ENCODE measurements around the gene FBXO42. TPM values are rescaled to one million over a fixed set of nuclear protein-coding genes. Genes with fewer than 3 reads are reported as not detected.

The FBXO42 gene
- polyA plus RNA-seq, 1 experiment: 15.1 TPM

DNA sequence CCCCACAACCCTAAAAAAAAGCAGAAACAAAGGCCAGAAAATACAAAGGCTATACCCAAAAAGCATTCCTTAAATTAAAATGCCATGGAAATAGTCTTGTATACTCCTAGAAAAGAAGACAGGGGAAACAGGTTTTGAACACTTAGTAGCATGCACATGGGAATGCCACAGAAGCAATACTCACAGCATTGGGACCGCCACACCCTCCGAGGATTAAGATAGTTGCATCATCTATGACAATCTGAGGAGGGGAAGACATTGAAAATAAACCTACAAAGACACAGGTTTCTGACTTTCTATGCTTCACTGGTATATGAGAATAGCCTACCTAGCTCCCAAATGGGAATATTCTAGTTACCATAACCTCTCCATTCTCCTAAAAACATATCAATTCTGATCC is 99.4 kb downstream of the FBXO42 start:
- DNase-seq (ENCODE audit: low read depth, low spot score): no peak
- no peak for TF ChIP-seq CTCF (IDR thresholded peaks at IDR 0.05; ENCODE audit: low read depth, low read length)
- no peaks in the 10 kb centered on the region for H3K27me3 ChIP-seq (ENCODE audit: control insufficient read depth, insufficient read depth, low read length)
- POLR2A ChIA-PET: no interaction called here
- no peaks in the 10 kb centered on the region for H3K9me3 ChIP-seq (ENCODE audit: control insufficient read depth, insufficient read depth, low read length)
- CTCF ChIA-PET: interaction anchor here (0.6 kb wide), 1 partner anchor 15 kb away, joined by 3 read pairs; no protein-coding TSS in a partner anchor
- H3K4me3 ChIP-seq (ENCODE audit: low read depth, low read length): no peak overlapping the region
- H3K27ac ChIP-seq (ENCODE audit: low read depth, low read length): no peak overlapping the region

GRCh38 chr1:16251381-16251780 is 100.9 kb downstream of the FBXO42 start:
- no peak for DNase-seq (ENCODE audit: low read depth, low spot score)
- H3K27ac ChIP-seq (ENCODE audit: low read depth, low read length): no peak overlapping the region
- ChIA-PET POLR2A (no interaction called here), CTCF (no interaction called here)
- H3K9me3 ChIP-seq (ENCODE audit: control insufficient read depth, insufficient read depth, low read length): no peaks in the 10 kb centered on the region
- H3K4me3 ChIP-seq (ENCODE audit: low read depth, low read length): no peak overlapping the region
- TF ChIP-seq CTCF (IDR thresholded peaks at IDR 0.05; ENCODE audit: low read depth, low read length): no peak
- H3K27me3 ChIP-seq (ENCODE audit: control insufficient read depth, insufficient read depth, low read length): no peaks in the 10 kb centered on the region

- Histone ChIP-seq H3K27ac (ENCODE audit: low read depth, low read length) (no peak overlapping the region), H3K9me3 (ENCODE audit: control insufficient read depth, insufficient read depth, low read length) (no peaks in the 10 kb centered on the region), H3K4me3 (ENCODE audit: low read depth, low read length) (no peak overlapping the region), H3K27me3 (ENCODE audit: control insufficient read depth, insufficient read depth, low read length) (no peaks in the 10 kb centered on the region)
- no peak for TF ChIP-seq CTCF (IDR thresholded peaks at IDR 0.05; ENCODE audit: low read depth, low read length)
- POLR2A ChIA-PET: no interaction called here
- no peak for DNase-seq (ENCODE audit: low read depth, low spot score)
- CTCF ChIA-PET: no interaction called here
Observed at GRCh38 chr1:16250524-16251251, 101.6 kb downstream of the FBXO42 start.

GRCh38 chr1:16249596-16250241 is 102.6 kb downstream of the FBXO42 start:
- Histone ChIP-seq H3K27me3 (ENCODE audit: control insufficient read depth, insufficient read depth, low read length) (no peaks in the 10 kb centered on the region), H3K4me3 (ENCODE audit: low read depth, low read length) (no peak overlapping the region), H3K27ac (ENCODE audit: low read depth, low read length) (no peak overlapping the region), H3K9me3 (ENCODE audit: control insufficient read depth, insufficient read depth, low read length) (no peaks in the 10 kb centered on the region)
- CTCF ChIA-PET: no interaction called here
- DNase-seq (ENCODE audit: low read depth, low spot score): no peak
- TF ChIP-seq CTCF (IDR thresholded peaks at IDR 0.05; ENCODE audit: low read depth, low read length): no peak
- POLR2A ChIA-PET: no interaction called here

Data from AG04450 (cell line).